Caco-2 (cell line): ENCODE data around the gene CUL3. TPM values are rescaled to one million over a fixed set of nuclear protein-coding genes. Genes with fewer than 3 reads are reported as not detected.

ENCODE experiments used
- BruUV-seq: library from RNA; stranded (reverse); fragments of 400-500 nt; replicated peaks from 2 replicates; lab custom pipeline; 2021; lab: Mats Ljungman, UMichigan
- CTCF ChIA-PET: fragments of 300-600 bp; sonication (Branson Sonifier 250); formaldehyde crosslinking; loops from one replicate; lab custom pipeline; 2022; ENCODE audit warnings: antibody characterized with exemption; lab: Charles Lee
- POLR2A ChIA-PET: fragments of 300-600 bp; sonication (Branson Sonifier 250); formaldehyde crosslinking; loops from one replicate; lab custom pipeline; 2022; ENCODE audit warnings: antibody characterized with exemption; lab: Charles Lee
- DNase-seq, 2 experiments: peaks; one replicate each; pipeline versions ENCODE4 v3.0.0 to v3.0.0-alpha.2; 2020 to 2022
- H3K27me3 ChIP-seq: replicated peaks from 2 replicates; pipeline ENCODE4 v1.6.0; 2011; ENCODE audit warnings: low read length; ENCODE audit not compliant: control insufficient read depth, insufficient read depth
- H3K36me3 ChIP-seq: 2 replicates; pipeline ENCODE4 v1.5.1; 2011; ENCODE audit warnings: low read length; ENCODE audit not compliant: control insufficient read depth, insufficient read depth
- H3K4me1 ChIP-seq: fragments of 250-450 bp; sonication (Bioruptor Pico); 2 replicates; pipeline ENCODE4 v1.5.1; 2020; ENCODE audit warnings: mild to moderate bottlenecking
- H3K4me3 ChIP-seq: 2 replicates; pipeline ENCODE4 v1.5.1; 2011; ENCODE audit warnings: low read depth, mild to moderate bottlenecking, control low read depth, low read length
- H3K9me3 ChIP-seq: fragments of 250-450 bp; sonication (Bioruptor Pico); 2 replicates; pipeline ENCODE4 v1.5.1; 2020; ENCODE audit warnings: mild to moderate bottlenecking, moderate library complexity
- H3K27ac Mint-ChIP-seq: one replicate; pipeline ENCODE4 v1.8.0; 2022; ENCODE audit warnings: mixed read lengths; ENCODE audit not compliant: unreplicated experiment
- H3K27me3 Mint-ChIP-seq: one replicate; pipeline ENCODE4 v1.8.0; 2022; ENCODE audit warnings: mixed read lengths; ENCODE audit not compliant: insufficient read depth, unreplicated experiment
- H3K36me3 Mint-ChIP-seq: one replicate; pipeline ENCODE4 v1.8.0; 2022; ENCODE audit warnings: mild to moderate bottlenecking, mixed read lengths; ENCODE audit not compliant: insufficient read depth, unreplicated experiment
- H3K4me1 Mint-ChIP-seq: one replicate; pipeline ENCODE4 v1.8.0; 2022; ENCODE audit warnings: low read depth, mixed read lengths; ENCODE audit not compliant: unreplicated experiment
- H3K4me3 Mint-ChIP-seq: one replicate; pipeline ENCODE4 v1.8.0; 2022; ENCODE audit warnings: mild to moderate bottlenecking, moderate library complexity, mixed read lengths; ENCODE audit not compliant: unreplicated experiment
- H3K9me3 Mint-ChIP-seq: one replicate; pipeline ENCODE4 v1.8.0; 2022; ENCODE audit warnings: mixed read lengths; ENCODE audit not compliant: unreplicated experiment
- intact Hi-C: fragments of 100-400 bp; cut with micrococcal nuclease; formaldehyde crosslinking; loops from one replicate; pipeline ENCODE4 v1.10.0; 2022; ENCODE audit not compliant: unreplicated experiment
- total RNA-seq: library from RNA; stranded (reverse); gene quantifications from 2 replicates; pipeline ENCODE4 v1.2.3, GENCODE V29; 2022
- TF ChIP-seq, protein P1 (sequence below), 2 experiments: fragments of 200-600 bp in 1 of 2; IDR thresholded peaks; 1 replicate in 1 of 2; 2 replicates in 1 of 2; pipeline versions ENCODE4 v1.5.1 to v1.8.0; 2011 to 2022; ENCODE audit warnings: antibody characterized with exemption in 1 of 2, control low read depth in 1 of 2, inconsistent platforms in 1 of 2, low read depth in 1 of 2, low read length in 1 of 2, mild to moderate bottlenecking in 1 of 2, moderate library complexity in 1 of 2; ENCODE audit not compliant: insufficient read depth in 1 of 2, severe bottlenecking in 1 of 2, unreplicated experiment in 1 of 2

CUL3 gene
- total RNA-seq, 1 experiment from 2014 or later, result 66.3 TPM

DNA sequence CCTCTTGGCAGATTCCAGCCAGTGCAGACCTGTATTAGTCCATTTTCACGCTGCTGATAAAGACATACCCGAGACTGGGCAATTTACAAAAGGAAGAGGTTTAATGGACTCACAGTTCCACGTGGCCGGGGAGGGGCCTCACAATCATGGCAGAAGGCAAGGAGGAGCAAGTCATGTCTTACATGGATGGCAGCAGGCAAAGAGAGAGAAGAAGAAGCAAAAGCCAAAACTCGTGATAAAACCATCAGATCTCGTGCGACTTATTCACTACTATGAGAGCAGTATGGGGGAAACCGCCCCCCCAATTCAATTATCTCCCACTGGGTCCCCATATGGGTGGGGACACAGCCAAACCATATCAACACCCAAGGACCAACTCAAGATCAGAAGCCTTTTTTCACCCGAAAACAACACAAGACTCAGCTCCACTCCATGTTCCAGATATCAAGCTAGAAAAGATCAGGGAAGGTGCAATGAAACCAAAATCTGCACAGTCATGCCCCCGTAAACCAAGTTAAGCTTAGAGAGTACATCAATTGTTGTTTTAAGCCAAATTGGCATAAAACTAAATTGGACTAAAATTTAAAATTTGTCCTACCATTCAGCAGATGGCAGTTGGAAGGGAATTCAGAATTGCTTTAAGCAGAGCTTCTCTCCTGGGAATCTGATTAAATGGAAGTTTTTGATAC is 127.6 kb downstream of the CUL3 start:
- Mint-ChIP-seq H3K4me1 (no peaks in the 10 kb centered on the region), H3K27ac (no peak overlapping the region), H3K4me3 (no peak overlapping the region), H3K9me3 (peaks cover 21% of the 10 kb centered on the region), H3K36me3 (no peaks in the 10 kb centered on the region), H3K27me3 (no peaks in the 10 kb centered on the region)
- no peak overlapping the region for H3K4me3 ChIP-seq
- CTCF ChIA-PET, result no interaction called here
- H3K4me1 ChIP-seq, result no peaks in the 10 kb centered on the region
- no TSS peak for BruUV-seq
- no peak for DNase-seq
- H3K9me3 ChIP-seq, result peaks cover 3% of the 10 kb centered on the region; the same call in 1 of the 2 replicates
- TF ChIP-seq, protein P1, sequence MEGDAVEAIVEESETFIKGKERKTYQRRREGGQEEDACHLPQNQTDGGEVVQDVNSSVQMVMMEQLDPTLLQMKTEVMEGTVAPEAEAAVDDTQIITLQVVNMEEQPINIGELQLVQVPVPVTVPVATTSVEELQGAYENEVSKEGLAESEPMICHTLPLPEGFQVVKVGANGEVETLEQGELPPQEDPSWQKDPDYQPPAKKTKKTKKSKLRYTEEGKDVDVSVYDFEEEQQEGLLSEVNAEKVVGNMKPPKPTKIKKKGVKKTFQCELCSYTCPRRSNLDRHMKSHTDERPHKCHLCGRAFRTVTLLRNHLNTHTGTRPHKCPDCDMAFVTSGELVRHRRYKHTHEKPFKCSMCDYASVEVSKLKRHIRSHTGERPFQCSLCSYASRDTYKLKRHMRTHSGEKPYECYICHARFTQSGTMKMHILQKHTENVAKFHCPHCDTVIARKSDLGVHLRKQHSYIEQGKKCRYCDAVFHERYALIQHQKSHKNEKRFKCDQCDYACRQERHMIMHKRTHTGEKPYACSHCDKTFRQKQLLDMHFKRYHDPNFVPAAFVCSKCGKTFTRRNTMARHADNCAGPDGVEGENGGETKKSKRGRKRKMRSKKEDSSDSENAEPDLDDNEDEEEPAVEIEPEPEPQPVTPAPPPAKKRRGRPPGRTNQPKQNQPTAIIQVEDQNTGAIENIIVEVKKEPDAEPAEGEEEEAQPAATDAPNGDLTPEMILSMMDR (IDR thresholded peaks at IDR 0.05; ENCODE audit: insufficient read depth in 1 of 2, low read depth in 1 of 2, low read length in 1 of 2, severe bottlenecking in 1 of 2, unreplicated experiment in 1 of 2), result no peak
- H3K36me3 ChIP-seq, result no peaks in the 10 kb centered on the region
- H3K27me3 ChIP-seq, result no peaks in the 10 kb centered on the region
- intact Hi-C loops, result no loop called here
- POLR2A ChIA-PET, result no interaction called here

GRCh38 chr2:224453892-224454291 is 131.3 kb downstream of the CUL3 start:
- ChIA-PET CTCF (no interaction called here), POLR2A (no interaction called here)
- Histone ChIP-seq H3K4me1 (no peaks in the 10 kb centered on the region), H3K27me3 (no peaks in the 10 kb centered on the region), H3K4me3 (no peak overlapping the region), H3K9me3 (peaks cover 4% of the 10 kb centered on the region; the same call in 1 of the 2 replicates), H3K36me3 (no peaks in the 10 kb centered on the region)
- Mint-ChIP-seq H3K36me3 (no peaks in the 10 kb centered on the region), H3K27me3 (no peaks in the 10 kb centered on the region), H3K9me3 (peaks cover 21% of the 10 kb centered on the region), H3K4me3 (no peak overlapping the region), H3K27ac (no peak overlapping the region), H3K4me1 (no peaks in the 10 kb centered on the region)
- no TSS peak for BruUV-seq
- DNase-seq, result no peak
- TF ChIP-seq, protein P1 (IDR thresholded peaks at IDR 0.05; ENCODE audit: insufficient read depth in 1 of 2, low read depth in 1 of 2, low read length in 1 of 2, severe bottlenecking in 1 of 2, unreplicated experiment in 1 of 2), result no peak
- intact Hi-C loops, result no loop called here

DNA sequence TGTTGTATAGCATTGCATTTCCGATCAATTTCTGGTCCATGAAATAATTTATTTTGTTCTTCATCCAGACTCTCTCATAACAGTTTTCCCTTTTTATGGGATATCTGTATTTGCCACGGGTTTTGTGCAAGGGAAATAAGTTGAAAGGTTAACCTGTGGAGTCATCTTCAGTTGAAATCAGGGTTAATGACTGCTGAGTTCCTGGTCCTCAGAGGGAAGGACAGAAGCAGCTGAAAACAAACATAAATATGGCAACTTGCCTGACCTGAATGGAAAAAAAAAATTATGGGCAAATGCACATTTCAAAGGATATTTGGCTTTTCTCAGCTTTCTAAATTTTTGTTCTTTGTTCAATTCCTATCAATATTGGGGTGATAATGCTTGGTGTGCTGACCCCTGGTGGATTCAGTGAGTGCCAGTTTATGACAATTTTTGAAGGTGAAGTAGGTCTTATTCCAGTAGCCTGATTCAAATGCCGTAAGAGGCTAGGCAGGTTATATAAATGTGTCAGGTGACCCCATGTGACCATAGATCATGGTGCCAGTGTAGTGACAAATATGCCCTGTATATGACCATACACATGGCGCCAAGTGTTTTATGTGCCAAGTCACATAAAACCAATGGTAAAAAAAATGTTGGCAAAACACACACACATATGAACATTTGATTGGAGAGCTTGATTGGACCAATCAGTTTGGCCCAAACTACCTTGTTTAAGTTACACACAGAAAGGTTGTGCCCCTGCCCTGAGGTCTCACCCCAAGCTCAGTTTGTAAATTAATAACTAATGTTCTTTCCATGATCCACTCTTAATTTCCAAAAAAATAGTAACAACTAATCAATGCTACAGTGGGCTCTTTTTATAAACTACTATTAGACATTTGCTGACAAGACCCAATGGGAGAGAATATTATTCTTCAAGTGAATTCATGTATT is 135.7 kb downstream of the CUL3 start:
- no peaks in the 10 kb centered on the region for H3K9me3 Mint-ChIP-seq
- no TSS peak for BruUV-seq
- TF ChIP-seq, protein P1 (IDR thresholded peaks at IDR 0.05; ENCODE audit: insufficient read depth in 1 of 2, low read depth in 1 of 2, low read length in 1 of 2, severe bottlenecking in 1 of 2, unreplicated experiment in 1 of 2), result peak; percentile 82 to 85
- H3K4me1 ChIP-seq, result no peaks in the 10 kb centered on the region
- no peaks in the 10 kb centered on the region for H3K4me1 Mint-ChIP-seq
- H3K27me3 ChIP-seq, result no peaks in the 10 kb centered on the region
- no peaks in the 10 kb centered on the region for H3K27me3 Mint-ChIP-seq
- H3K27ac Mint-ChIP-seq, result no peak overlapping the region
- DNase-seq, result peak in 1 of 2 experiments; percentile 35
- CTCF ChIA-PET, result no interaction called here
- intact Hi-C loops, result loop anchor here (1.0 to 5.0 kb wide), 4 partner anchors 92 to 457 kb away; no protein-coding TSS in a partner anchor
- no peak overlapping the region for H3K4me3 Mint-ChIP-seq
- POLR2A ChIA-PET, result no interaction called here
- H3K9me3 ChIP-seq, result peaks cover 4% of the 10 kb centered on the region; the same call in 1 of the 2 replicates
- no peaks in the 10 kb centered on the region for H3K36me3 Mint-ChIP-seq
- H3K4me3 ChIP-seq, result no peak overlapping the region
- no peaks in the 10 kb centered on the region for H3K36me3 ChIP-seq
